T47D (cell line): ENCODE measurements around the gene AQP3.

Source experiments
- DNase-seq, 2 experiments: peaks; one replicate each; pipeline versions ENCODE4 v3.0.0 to v3.0.0-alpha.2; 2011 to 2012; ENCODE audit warnings: low read depth in 1 of 2, low spot score in 1 of 2
- JUND ChIP-seq: IDR thresholded peaks from 2 replicates; pipeline ENCODE4 v1.6.1; 2012; ENCODE audit warnings: low read depth
- in situ Hi-C: cut with HindIII; loops from 2 replicates; pipeline ENCODE4 v1.10.0; 2016; ENCODE audit warnings: low sequenced_read_pairs, low pct_unique_long_range_greater_than_20kb

The AQP3 gene

DNA sequence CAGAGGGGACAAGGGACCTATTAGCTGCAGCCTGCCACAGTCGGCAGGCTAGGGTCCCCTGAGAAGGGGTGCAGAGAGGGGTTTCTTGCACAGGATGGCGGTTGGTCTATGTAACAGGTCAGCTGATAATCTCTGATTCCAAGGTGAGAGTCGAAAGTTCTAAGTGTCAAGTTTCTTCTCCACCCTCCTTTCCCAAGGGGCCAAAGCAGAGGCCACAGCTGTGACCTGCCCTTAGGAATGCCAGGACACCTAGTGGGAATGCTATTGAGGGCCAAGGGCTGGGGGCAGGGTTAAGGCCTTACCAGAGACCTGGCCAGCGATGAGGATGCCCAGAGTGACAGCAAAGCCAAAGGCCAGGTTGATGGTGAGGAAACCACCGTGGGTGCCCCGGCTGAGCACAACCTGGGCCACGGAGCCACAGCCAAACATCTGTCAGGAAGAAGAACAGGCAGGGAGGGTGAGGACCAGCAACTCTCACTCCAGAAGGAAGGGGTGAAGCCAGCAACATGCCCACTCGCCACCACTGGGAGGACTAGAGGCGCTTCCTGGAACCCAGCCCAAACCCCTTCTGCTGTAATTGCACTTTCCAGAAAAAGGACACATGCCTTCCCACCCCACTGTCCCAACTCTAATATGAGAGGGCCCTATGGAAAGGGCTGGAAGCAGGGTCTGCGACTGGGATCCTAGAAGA, 3.8 kb downstream of the AQP3 start:
- no peak for DNase-seq
- in situ Hi-C loops: no loop called here
- no peak for TF ChIP-seq JUND

DNA sequence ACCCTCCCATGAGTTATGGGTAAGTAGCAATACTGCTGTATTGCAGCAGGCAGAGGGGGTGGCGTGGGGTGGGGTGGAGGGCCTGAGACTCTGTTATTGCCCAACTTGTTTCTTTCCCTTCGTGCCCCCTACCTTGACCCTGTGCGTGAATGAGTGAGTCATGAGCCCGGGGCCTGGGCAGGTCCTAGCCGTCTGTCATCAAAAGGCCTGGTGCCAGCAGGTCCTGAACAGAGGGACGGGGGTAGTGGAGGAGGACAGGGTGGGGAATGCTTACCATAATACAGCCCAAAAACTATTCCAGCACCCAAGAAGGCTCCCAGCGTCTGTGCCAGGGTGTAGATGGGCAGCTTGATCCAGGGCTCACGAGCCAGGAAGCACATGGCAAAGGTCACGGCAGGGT, 4.3 kb downstream of the AQP3 start:
- in situ Hi-C loops: no loop called here
- no peak for TF ChIP-seq JUND
- no peak for DNase-seq

DNA sequence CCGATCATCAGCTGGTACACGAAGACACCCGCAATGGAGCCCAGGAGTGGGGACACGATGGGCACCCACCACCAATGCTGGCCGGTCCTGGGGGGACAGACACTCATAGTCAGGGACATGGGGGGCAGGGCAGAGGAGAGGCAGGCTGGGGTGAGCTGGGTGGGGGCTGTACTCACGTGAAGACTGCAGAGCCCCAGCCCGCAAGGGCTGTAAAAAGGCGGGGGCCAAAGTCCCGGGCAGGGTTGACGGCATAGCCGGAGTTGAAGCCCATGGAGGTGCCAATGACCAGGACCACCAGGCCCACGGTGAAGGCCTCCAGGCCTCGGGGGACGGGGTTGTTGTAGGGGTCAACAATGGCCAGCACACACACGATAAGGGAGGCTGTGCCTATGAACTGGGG, 5.3 kb downstream of the AQP3 start:
- no peak for TF ChIP-seq JUND
- DNase-seq: no peak
- in situ Hi-C loops: no loop called here

- TF ChIP-seq JUND: no peak
- in situ Hi-C loops: no loop called here
- DNase-seq: no peak
These were observed 6.8 kb downstream of the AQP3 start for GRCh38 chr9:33440609-33441008.

- no peak for DNase-seq
- in situ Hi-C loops: no loop called here
- TF ChIP-seq JUND: no peak
These were observed 7.2 kb downstream of the AQP3 start for GRCh38 chr9:33440204-33440603.

- no peak for DNase-seq
- in situ Hi-C loops: no loop called here
- no peak for TF ChIP-seq JUND
These were observed 7.7 kb downstream of the AQP3 start for GRCh38 chr9:33439731-33440130.

DNA sequence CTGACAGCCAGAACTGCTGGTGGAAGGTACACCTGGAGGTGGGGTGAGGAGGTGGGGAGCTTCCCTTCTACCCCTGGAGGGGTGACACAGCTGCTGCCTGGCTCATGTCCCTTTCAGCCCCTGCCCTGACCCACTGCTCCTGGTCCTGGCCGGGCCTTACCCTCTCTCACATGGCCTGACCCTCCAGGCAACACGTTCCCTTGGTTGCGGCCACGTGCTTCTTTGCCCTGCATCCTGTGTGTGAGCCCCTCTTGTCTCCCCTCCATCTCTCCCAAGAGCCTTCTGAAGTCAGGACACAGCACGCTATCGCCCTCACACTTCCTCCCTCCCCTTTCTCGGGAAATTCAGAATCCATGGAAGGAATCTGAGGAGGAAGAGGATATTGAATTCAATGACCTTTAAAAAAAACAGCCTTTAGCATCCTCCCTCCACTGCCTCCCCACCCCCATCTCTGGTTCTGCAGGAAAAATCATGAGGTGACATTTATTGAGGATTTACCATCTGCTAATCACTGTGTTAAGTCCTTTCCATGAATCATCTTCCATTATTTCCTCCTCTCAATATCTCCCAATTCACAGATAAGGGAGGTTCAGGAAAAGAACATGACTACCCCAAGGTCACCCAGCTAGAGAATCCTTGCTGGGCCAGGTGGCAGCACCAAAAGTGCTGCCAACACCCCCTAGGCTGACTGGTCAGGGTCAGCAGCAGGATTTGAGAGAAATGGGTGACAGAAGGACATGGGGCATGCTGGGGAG, 8.3 kb downstream of the AQP3 start:
- TF ChIP-seq JUND: no peak
- in situ Hi-C loops: no loop called here

DNA sequence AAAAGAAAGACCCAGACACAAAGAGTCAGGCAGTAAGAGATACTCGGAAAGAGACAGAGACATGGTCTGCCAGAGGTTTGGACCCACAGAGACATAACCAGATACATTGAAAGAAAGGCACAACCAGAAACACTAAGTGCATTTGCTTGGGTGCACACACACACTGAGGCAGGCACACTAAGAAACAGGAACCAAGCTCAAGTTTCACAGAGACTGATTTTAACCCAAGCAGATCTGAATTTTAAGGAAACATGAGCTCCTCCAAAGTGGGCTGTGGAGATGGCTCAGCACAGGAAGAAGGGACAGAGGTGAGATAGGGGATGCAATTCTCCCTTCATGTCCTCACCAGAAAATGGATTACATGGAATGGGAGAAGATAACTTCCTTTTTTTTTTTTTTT, 9.5 kb downstream of the AQP3 start:
- in situ Hi-C loops: no loop called here
- TF ChIP-seq JUND: no peak
- DNase-seq: no peak

More for the DNA sequence above, 8.3 kb downstream of the AQP3 start:
- no peak for DNase-seq

- no peak for TF ChIP-seq JUND
- DNase-seq: no peak
- in situ Hi-C loops: no loop called here
These were observed 10.2 kb downstream of the AQP3 start for GRCh38 chr9:33437205-33437604.

- DNase-seq: no peak
- in situ Hi-C loops: no loop called here
- no peak for TF ChIP-seq JUND
These were observed 10.9 kb downstream of the AQP3 start for GRCh38 chr9:33436445-33436844.

- in situ Hi-C loops: no loop called here
These were observed 11.5 kb downstream of the AQP3 start for GRCh38 chr9:33435821-33436277.

DNA sequence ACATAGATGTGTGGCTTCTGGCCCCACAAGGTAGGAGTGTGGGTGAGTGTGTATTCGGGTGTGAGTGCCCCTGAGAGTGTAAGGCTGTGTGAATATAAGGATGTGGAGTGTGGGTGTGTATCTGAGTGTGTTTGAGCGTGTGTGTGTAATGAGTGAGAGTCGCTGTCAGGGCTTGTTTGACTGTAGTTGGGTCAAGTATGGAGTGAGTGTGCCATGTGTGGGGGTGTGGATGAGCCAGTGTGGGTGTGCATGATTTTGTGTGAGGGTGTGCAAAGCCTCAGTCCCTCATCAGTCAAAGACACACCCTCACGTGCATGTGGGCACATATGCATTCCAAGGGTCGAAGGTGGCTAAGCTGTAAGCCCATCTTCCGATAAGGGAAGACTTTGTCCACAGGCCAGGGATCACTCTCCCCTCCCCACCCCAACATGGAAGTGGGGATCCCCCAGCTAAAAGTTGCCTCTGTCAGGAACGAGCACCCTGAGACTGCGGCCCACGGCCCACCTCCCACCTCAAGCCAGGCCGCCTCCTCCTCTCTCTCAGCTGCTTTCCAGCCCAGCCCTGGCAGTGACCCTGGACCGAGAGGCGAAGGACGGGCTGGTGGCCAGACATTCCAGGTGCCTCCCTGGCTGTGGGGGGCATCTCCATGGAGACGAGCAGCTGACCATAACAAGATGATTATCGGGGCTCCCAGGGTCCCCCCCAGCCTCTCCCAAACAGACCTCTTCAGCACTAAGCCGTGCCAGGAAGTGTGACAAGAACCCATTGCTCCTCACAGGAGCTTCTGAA, 12.9 kb downstream of the AQP3 start:
- in situ Hi-C loops: no loop called here

More at GRCh38 chr9:33435821-33436277, 11.5 kb downstream of the AQP3 start:
- no peak for DNase-seq
- no peak for TF ChIP-seq JUND

GRCh38 chr9:33433871-33434270, 13.5 kb downstream of the AQP3 start:
- DNase-seq: no peak
- TF ChIP-seq JUND: no peak
- in situ Hi-C loops: no loop called here

More for the DNA sequence above, 12.9 kb downstream of the AQP3 start:
- no peak for TF ChIP-seq JUND
- DNase-seq: no peak
